GM19025 (cell line): Measurements from ENCODE around the gene MAPKAPK3.
"Not testable (repeated sequence)": the region's sequence is repeated elsewhere in the genome, so short reads cannot be mapped to it uniquely, and the experiment has no call there.

Experiments used
- ATAC-seq: cut with Tn5 transposase; IDR thresholded peaks from one replicate; pipeline ENCODE4 v1.9.1; 2021; ENCODE audit warnings: mild to moderate bottlenecking, low read depth, moderate library complexity; ENCODE audit not compliant: unreplicated experiment

Gene MAPKAPK3

DNA sequence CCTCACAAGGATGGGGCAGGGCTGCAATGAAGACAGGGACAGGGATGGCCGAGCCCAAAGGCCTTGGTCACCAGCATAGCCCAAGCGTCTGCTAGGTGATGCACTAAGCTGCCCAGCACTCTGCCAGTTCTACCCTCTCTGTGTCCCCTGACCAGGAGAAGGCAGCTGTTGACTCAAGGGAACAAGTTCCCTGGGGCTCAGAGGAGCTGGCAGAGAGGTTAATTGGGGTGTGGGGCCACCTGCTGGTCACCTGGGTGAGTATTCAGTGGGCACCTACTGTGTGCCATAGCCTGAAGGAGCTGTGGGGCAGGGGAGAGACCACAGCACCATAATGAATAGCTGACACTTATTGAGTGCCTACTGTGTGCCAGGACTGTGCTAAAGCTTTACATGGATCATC lies 35.8 kb downstream of the MAPKAPK3 start:
- ATAC-seq, result no peak

DNA sequence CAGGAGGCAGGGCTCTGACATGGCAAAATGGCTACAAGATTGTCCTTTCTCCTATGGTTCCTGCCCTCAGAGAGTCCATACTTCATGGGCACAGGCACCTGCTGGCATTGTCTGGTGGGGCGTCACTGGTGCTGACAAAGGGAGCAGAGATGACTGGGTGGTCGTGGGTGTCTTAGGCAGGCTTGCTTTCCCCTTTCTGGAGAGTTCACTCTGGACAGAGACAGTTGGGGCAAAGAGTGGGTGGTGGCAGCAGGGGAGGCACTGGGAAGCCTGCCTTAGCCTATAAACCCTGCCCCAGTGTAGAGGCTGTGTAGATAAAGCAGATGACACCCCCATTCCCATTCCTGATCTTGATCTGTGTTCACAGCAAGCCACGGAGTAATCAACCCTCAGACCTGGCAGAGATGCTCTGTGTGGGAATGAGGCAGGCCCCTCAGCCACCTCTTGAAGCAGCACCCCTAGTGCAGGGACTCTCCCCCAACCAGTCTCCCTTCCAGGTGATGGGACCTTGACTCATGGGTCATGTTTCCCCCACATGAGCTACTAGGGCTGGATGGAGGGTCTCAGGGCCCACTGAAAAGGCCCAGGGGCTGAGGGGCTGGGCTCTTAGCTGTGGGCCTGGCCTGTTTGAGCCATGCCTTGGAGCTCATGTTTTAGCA lies 37.1 kb downstream of the MAPKAPK3 start:
- no peak for ATAC-seq

GRCh38 chr3:50655009-50655830 lies 38.3 kb downstream of the MAPKAPK3 start:
- no peak for ATAC-seq

- no peak for ATAC-seq
These were observed 39.7 kb downstream of the MAPKAPK3 start for GRCh38 chr3:50656417-50657195.

GRCh38 chr3:50657407-50657806 lies 40.5 kb downstream of the MAPKAPK3 start:
- no peak for ATAC-seq

DNA sequence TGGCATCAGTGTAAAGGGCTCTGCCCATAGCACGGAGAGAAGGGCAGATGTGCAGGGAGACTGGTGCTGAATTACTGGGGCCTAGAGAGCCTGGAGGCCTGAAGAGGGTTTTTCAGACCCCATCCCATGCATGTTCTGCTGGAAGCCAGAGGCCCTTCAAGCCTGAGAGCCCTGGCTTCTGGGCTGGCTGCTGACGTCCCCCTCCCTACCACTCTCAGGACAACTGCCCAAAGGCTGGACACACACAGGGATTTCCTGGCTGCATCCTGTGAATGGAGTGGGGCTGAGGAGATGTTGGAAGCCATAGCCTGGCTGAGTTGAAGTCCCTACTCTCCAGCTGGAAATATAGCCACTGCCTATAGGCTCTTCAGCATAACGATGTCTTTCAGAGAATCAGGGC lies 40.9 kb downstream of the MAPKAPK3 start:
- no peak for ATAC-seq

GRCh38 chr3:50658416-50658815 lies 41.5 kb downstream of the MAPKAPK3 start:
- ATAC-seq, result no peak

DNA sequence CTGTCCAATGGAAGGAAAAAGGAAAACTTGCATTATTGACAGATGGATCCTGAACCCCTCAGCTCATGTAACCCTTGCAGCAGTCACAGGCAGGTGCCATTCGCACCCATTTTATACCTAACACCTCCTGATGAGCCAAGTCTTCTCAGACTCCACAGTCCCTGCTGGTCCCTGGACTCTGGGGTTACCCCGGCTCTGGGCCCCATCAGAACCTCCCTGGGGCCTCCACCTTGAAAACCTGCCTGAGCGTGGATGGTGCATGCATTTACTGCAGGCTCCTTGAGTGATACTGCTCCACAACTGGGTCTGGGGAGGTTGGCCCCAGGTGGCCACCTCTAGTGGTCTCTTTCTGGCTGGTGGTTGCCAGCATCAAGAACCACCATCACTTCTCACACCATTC lies 41.9 kb downstream of the MAPKAPK3 start:
- no peak for ATAC-seq

DNA sequence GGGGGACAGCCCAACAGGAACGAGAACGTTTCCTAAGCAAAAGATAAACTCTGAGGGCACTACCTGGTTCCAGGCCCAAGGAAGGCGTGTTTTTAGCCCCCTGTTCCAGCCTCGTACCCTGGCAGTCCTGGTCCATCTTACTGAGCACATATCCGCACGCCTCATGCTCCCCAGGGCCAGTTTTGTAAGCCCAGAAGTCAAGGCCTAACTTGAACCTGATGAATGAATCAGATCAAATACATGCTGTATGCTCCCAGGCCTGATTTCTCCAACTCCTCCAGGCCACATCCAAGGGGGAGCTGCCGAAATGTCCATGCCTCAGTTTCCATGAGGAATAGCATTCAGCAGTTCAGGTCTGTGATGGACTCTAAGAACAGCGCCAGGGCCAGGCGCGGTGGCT lies 43.4 kb downstream of the MAPKAPK3 start:
- no peak for ATAC-seq

- no peak for ATAC-seq
These were observed 44.4 kb downstream of the MAPKAPK3 start for GRCh38 chr3:50661321-50661837.

GRCh38 chr3:50662408-50662807 lies 45.5 kb downstream of the MAPKAPK3 start:
- no peak for ATAC-seq

GRCh38 chr3:50665081-50665840 lies 48.3 kb downstream of the MAPKAPK3 start:
- no peak for ATAC-seq

GRCh38 chr3:50665841-50666115 lies 48.8 kb downstream of the MAPKAPK3 start:
- ATAC-seq, result not testable (repeated sequence)

- ATAC-seq, result no peak
These were observed 49.9 kb downstream of the MAPKAPK3 start for GRCh38 chr3:50666837-50667236.

DNA sequence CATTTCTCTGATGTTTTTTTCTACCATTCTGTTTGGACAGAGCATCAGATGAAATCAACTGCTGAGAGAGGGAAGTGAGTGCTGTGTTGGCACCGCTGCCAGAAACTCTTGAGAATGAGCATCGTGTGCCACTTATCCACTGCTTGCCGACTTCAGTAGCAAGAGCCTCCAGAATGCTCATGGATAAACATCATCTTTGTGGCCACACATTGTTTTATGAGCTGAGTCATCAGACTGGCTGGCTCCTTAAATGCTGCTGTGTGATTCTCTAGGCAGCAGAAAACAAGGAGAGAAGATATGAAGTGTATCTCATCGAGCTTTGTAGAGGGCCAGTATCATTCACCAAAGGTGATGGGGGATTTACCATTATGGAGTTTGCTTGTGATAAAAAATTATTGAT lies 54.4 kb downstream of the MAPKAPK3 start:
- ATAC-seq, result no peak

DNA sequence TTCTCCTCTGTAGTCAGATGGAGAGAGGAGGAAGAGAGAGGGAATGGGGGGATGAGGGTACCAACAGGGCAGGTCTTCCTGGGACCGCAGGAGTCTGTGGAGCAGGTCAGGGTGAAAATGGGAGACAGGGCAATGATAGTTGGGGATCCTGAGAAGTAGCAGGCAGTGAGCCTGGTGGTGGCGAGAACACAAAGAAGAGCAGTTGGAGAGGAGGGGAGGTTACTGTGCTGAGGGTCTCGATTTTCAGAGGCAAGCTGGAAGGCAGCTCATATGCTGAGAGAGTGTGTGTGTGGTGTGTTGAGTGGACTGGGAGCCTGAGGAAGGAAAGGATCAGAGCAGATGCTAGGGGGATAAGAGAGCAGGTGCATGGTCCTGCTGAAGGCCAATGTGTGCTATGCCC lies 55.7 kb downstream of the MAPKAPK3 start:
- ATAC-seq, result no peak

GRCh38 chr3:50673931-50674330 lies 57.0 kb downstream of the MAPKAPK3 start:
- no peak for ATAC-seq

DNA sequence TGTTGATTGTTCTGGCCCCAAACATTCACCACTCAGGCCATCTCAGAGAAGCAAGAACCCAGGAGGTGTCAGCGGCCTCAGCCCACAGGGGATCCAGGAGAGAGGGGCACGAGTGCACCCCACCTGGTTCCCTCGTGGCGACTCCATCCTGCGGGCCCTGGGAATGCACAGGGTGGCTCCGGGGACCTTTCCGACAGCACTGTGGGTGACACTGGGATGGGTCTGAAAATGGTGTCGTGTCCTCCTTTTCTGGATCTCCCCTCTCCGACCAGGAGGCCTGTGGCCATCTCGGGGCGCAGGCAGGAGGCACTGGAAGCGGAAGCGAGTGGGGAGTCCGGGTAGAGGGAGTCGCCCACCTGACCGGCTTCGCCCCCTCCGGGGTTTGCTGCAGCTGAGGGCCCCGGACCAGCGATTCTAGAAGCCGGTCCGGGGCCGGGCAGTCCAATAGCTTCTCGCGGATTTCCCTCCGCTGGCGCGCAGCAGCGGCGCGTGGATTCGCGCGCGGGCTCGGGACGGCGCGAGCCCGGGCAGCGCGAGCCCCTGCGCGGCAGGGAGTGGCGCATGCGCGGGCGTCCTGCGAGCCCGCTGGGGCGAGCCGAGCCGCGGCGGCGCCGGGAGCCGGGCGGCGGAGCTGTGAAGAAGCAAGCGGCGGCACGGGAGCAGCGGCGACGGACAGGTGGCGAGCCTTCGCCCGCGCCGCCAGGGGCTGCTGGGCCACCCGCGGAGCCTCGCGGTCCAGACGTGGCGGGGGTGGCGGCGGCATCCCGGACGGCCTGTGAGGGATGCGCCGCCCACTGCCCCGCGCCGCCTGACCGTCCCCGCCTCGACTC lies 57.6 kb downstream of the MAPKAPK3 start, which contains the start of gene DOCK3:
DOCK3 (plus strand) TSS at position 579 of the 830 bp plus-strand sequence. CDS start 337 bp downstream, outside the sequence.
- ATAC-seq, result peak; percentile 69

GRCh38 chr3:50675179-50676030 lies 58.5 kb downstream of the MAPKAPK3 start:
- no peak for ATAC-seq
